Cardiac fibroblast (primary cell): Measurements from ENCODE around the gene ANKMY1.

ENCODE experiments used
- DNase-seq, 2 donors: peaks; one replicate each; pipeline versions ENCODE4 v3.0.0 to v3.0.0-alpha.2; 2010; ENCODE audit warnings: low read depth in 2 of 2
- H3K4me3 ChIP-seq, 2 donors: replicated peaks in 1 of 2; 1 replicate in 1 of 2; 2 replicates in 1 of 2; pipeline ENCODE4 v1.5.1; 2011; ENCODE audit warnings: low read depth in 2 of 2, low read length in 2 of 2, mild to moderate bottlenecking in 2 of 2, moderate library complexity in 1 of 2
- CTCF ChIP-seq: IDR thresholded peaks from one replicate; pipeline ENCODE4 v1.5.1; 2011; ENCODE audit warnings: low read depth, mild to moderate bottlenecking, low read length, inconsistent platforms

The ANKMY1 gene

GRCh38 chr2:240559286-240559685 is 1.5 kb upstream of the ANKMY1 start:
- no peak for DNase-seq
- no peak overlapping the region for H3K4me3 ChIP-seq
- TF ChIP-seq CTCF: no peak

GRCh38 chr2:240558236-240558761 is 511 bp upstream of the ANKMY1 start:
- H3K4me3 ChIP-seq: peak overlapping the region; percentile 34 to 55
- no peak for TF ChIP-seq CTCF
- no peak for DNase-seq

- no peak for DNase-seq
- H3K4me3 ChIP-seq: peak overlapping the region; percentile 45 to 55
- TF ChIP-seq CTCF: no peak
Observed at GRCh38 chr2:240557101-240557751, 562 bp downstream of the ANKMY1 start.

GRCh38 chr2:240556553-240557100 is 1.2 kb downstream of the ANKMY1 start:
- peak; percentile 57 for TF ChIP-seq CTCF
- H3K4me3 ChIP-seq: no peak overlapping the region
- peak; percentile 50 to 55 for DNase-seq

GRCh38 chr2:240555541-240556250 is 2.1 kb downstream of the ANKMY1 start:
- no peak for DNase-seq
- no peak for TF ChIP-seq CTCF
- H3K4me3 ChIP-seq: no peak overlapping the region

GRCh38 chr2:240554767-240555493 is 2.9 kb downstream of the ANKMY1 start:
- H3K4me3 ChIP-seq: no peak overlapping the region
- no peak for TF ChIP-seq CTCF
- DNase-seq: no peak
